GM18858 (cell line): ENCODE measurements around the gene MTFR1L.

Source experiments
- ATAC-seq: cut with Tn5 transposase; IDR thresholded peaks from one replicate; pipeline ENCODE4 v1.9.1; 2021; ENCODE audit not compliant: unreplicated experiment

MTFR1L gene

GRCh38 chr1:25875856-25876692 is 56.3 kb downstream of the MTFR1L start:
- ATAC-seq: no peak

DNA sequence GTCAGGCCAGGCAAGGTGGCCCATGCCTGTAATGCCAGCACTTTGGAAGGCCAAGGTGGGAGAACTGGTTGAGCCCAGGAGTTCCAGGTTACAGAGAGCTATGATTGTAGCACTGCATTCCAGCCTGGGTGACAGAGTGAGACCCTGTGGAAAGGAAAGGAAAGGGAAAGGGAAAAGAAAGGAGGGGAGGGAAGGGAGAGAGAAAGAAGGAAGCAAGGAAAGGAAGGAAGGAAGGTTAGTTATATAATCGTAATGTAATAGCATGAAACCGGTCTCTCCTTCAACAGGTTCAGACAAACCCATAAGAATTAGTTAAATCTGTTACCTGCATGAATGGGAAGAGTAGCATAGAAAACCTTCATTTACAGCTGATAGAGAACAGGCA is 56.9 kb downstream of the MTFR1L start:
- ATAC-seq: no peak

GRCh38 chr1:25877155-25877554 is 57.4 kb downstream of the MTFR1L start:
- ATAC-seq: no peak

DNA sequence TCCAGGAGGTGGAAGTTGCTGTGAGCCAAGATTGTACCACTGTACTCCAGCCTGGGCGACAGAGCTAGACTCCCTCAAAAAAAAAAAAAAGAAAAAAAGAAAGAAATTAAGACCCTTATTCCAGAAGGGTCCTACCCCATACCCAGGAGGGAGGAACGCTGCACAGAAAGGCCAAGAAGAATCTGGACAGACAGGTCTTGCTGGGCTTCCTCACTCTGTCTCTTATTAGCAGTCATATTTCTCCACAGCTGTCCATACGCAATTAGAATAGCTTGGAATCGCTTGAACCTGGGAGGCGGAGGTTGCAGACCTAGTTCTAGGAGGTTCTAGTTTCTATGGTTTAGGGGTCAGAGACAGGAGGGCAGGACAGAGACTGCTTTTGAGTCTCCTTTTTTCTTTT is 58.9 kb downstream of the MTFR1L start:
- ATAC-seq: no peak

DNA sequence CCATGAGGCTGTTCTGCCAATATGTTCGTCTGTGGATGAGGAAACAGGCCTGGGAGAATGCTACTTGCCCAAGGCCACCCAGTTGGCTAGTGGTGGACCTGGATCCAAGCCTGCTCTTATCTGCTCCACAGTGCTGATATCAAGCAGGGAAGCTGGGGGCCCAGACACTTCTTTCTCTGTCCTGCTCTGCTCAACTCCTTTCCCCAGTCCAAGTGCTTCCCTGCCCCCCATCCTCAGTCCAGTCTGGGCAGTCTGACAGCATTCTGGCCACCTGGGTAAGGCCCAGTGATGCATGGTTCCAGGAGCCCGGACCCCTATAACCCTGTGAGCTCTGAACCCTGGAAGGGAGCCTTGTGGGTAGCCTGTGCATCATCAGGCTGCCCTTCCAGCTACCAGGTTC is 59.9 kb downstream of the MTFR1L start:
- ATAC-seq: no peak

- ATAC-seq: no peak
These were observed 60.8 kb downstream of the MTFR1L start for GRCh38 chr1:25880518-25880917.

DNA sequence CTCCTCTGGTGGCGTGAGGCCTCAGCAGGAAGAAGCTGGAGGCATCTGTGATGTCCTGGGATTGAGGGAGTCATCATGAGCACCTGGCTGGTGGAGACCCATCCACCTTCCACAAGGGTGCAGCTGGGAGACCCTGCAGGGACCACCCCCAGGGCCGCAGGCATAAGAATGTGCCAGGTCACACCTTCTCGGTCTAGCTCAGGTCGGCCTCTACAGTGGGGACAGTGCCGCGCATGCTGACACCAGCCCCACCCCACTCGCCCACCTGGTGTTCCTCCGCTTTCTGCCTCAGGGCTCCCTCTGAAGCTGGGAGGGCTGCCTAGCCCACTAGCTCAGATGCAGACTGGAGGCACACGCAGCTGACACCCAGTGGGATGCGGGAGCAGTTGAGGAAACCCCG is 61.5 kb downstream of the MTFR1L start:
- ATAC-seq: no peak
